HL-60 (cell line): Measurements from ENCODE around the gene EME2.
"Not testable (repeated sequence)": the region's sequence is repeated elsewhere in the genome, so short reads cannot be mapped to it uniquely, and the experiment has no call there.

ENCODE experiments used
- DNase-seq, 2 experiments: peaks; one replicate each; pipeline ENCODE4 v3.0.0-alpha.2; 2010 to 2020; ENCODE audit warnings: low read depth in 1 of 2, low spot score in 1 of 2
- H3K27ac ChIP-seq: fragments of 250-450 bp; sonication (Bioruptor Pico); replicated peaks from 2 replicates; pipeline ENCODE4 v1.5.1; 2020; ENCODE audit warnings: mild to moderate bottlenecking, moderate library complexity
- H3K27me3 ChIP-seq: fragments of 250-450 bp; sonication (Bioruptor Pico); 2 replicates; pipeline ENCODE4 v1.5.1; 2021; ENCODE audit warnings: mild to moderate bottlenecking, moderate library complexity; ENCODE audit not compliant: insufficient read depth, poor library complexity, severe bottlenecking
- H3K4me3 ChIP-seq: replicated peaks from 2 replicates; pipeline ENCODE4 v1.5.1; 2011; ENCODE audit warnings: mild to moderate bottlenecking, control low read depth, low read length; ENCODE audit not compliant: insufficient read depth
- CTCF ChIP-seq: IDR thresholded peaks from one replicate; pipeline ENCODE4 v1.5.1; 2011; ENCODE audit warnings: low read length, control low read depth, inconsistent platforms; ENCODE audit not compliant: insufficient read depth
- GABPA ChIP-seq: IDR thresholded peaks from 2 replicates; pipeline ENCODE4 v1.6.1; 2012; ENCODE audit warnings: low read depth
- POLR2AphosphoS5 ChIP-seq: IDR thresholded peaks from 2 replicates; pipeline ENCODE4 v1.6.1; 2012; ENCODE audit warnings: low read depth
- REST ChIP-seq: IDR thresholded peaks from 2 replicates; pipeline ENCODE4 v1.6.1; 2012; ENCODE audit warnings: low read depth; ENCODE audit not compliant: insufficient replicate concordance
- SPI1 ChIP-seq: IDR thresholded peaks from 2 replicates; pipeline ENCODE4 v1.6.1; 2012; ENCODE audit warnings: low read depth, mild to moderate bottlenecking, borderline replicate concordance

EME2 gene

GRCh38 chr16:1794908-1795666 is 22.5 kb downstream of the EME2 start:
- no peak for DNase-seq
- TF ChIP-seq POLR2AphosphoS5 (no peak), SPI1 (no peak)
- Histone ChIP-seq H3K27ac (no peak overlapping the region), H3K4me3 (no peak overlapping the region), H3K27me3 (no peaks in the 10 kb centered on the region)

- not testable (repeated sequence) for H3K4me3 ChIP-seq, DNase-seq, H3K27me3 ChIP-seq, H3K27ac ChIP-seq
Observed at GRCh38 chr16:1799263-1799662, 26.7 kb downstream of the EME2 start.

GRCh38 chr16:1800701-1801100 is 28.1 kb downstream of the EME2 start:
- TF ChIP-seq CTCF, result no peak
- no peak for TF ChIP-seq REST
- TF ChIP-seq GABPA, result no peak
- TF ChIP-seq SPI1, result no peak
- TF ChIP-seq POLR2AphosphoS5, result no peak
- H3K4me3 ChIP-seq, result no peak overlapping the region
- H3K27me3 ChIP-seq, result no peaks in the 10 kb centered on the region
- DNase-seq, result no peak
- H3K27ac ChIP-seq, result no peak overlapping the region

- Histone ChIP-seq H3K4me3 (no peak overlapping the region), H3K27ac (no peak overlapping the region), H3K27me3 (no peaks in the 10 kb centered on the region)
- TF ChIP-seq CTCF, result no peak
- TF ChIP-seq REST, result no peak
- no peak for TF ChIP-seq POLR2AphosphoS5
- no peak for TF ChIP-seq SPI1
- no peak for TF ChIP-seq GABPA
- no peak for DNase-seq
Observed at GRCh38 chr16:1807626-1808025, 35.0 kb downstream of the EME2 start.

GRCh38 chr16:1808691-1809090 is 36.1 kb downstream of the EME2 start:
- DNase-seq, result no peak
- no peak overlapping the region for H3K27ac ChIP-seq
- TF ChIP-seq GABPA (no peak), POLR2AphosphoS5 (no peak), REST (no peak), SPI1 (no peak), CTCF (no peak)
- H3K27me3 ChIP-seq, result no peaks in the 10 kb centered on the region
- no peak overlapping the region for H3K4me3 ChIP-seq
